SK-N-MC (cell line): ENCODE data around the gene COQ7.

Source experiments
- EZH2 ChIP-seq: fragments of 200-600 bp; sonication (generic); IDR thresholded peaks from one replicate; pipeline ENCODE4 v1.6.1; 2017; ENCODE audit warnings: antibody characterized with exemption
- POLR2AphosphoS5 ChIP-seq: IDR thresholded peaks from 2 replicates; pipeline ENCODE4 v1.6.1; 2012; ENCODE audit warnings: mild to moderate bottlenecking, low read depth, low read length, borderline replicate concordance

- TF ChIP-seq EZH2 (no peak), POLR2AphosphoS5 (no peak)
Observed at GRCh38 chr16:19104607-19105006, 37.2 kb downstream of the COQ7 start.
